Measurements from ENCODE around the gene MYLIP.

DNA sequence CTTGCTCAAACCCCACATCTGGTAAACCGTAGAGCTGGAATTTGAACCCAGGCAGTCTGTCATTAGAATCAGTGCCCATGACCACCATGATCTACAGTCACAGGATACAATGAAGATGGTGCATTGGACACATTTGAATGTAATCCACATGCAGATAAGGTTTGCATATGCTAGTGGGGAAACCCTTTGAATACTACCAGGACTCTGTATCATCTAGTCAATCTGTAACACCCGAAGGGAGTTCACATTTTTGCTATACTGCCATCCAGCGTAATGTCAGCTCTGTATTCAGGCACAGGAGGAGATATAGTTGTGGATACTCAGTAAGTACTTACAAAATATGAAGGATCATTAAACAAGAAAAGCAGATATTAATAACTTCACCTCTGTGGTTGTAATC lies 40.5 kb upstream of the MYLIP start:
- TF ChIP-seq NR3C1 (CRISPR knock-in tag; conservative IDR thresholded peaks at IDR 0.05; ENCODE audit: low read depth) (no peak), JUN (CRISPR knock-in tag; IDR thresholded peaks at IDR 0.05) (no peak), FOXP1 (CRISPR knock-in tag; IDR thresholded peaks at IDR 0.05; ENCODE audit: borderline replicate concordance) (no peak)
- TF ChIP-seq, protein P1, sequence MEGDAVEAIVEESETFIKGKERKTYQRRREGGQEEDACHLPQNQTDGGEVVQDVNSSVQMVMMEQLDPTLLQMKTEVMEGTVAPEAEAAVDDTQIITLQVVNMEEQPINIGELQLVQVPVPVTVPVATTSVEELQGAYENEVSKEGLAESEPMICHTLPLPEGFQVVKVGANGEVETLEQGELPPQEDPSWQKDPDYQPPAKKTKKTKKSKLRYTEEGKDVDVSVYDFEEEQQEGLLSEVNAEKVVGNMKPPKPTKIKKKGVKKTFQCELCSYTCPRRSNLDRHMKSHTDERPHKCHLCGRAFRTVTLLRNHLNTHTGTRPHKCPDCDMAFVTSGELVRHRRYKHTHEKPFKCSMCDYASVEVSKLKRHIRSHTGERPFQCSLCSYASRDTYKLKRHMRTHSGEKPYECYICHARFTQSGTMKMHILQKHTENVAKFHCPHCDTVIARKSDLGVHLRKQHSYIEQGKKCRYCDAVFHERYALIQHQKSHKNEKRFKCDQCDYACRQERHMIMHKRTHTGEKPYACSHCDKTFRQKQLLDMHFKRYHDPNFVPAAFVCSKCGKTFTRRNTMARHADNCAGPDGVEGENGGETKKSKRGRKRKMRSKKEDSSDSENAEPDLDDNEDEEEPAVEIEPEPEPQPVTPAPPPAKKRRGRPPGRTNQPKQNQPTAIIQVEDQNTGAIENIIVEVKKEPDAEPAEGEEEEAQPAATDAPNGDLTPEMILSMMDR (IDR thresholded peaks at IDR 0.05) = no peak
